CD4-positive, alpha-beta T cell (primary cell): ENCODE data around the gene GNG2. TPM values are rescaled to one million over a fixed set of nuclear protein-coding genes. Genes with fewer than 3 reads are reported as not detected.

Experiments
- ATAC-seq: fragments of 200-7000 bp; cut with Tn5 transposase; one replicate; pipeline ENCODE4 v1.10.0; 2022; ENCODE audit warnings: mild to moderate bottlenecking; ENCODE audit not compliant: poor library complexity
- CTCF ChIA-PET: fragments of 350-600 bp; sonication (Branson Sonifier 250); formaldehyde crosslinking; loops from one replicate; lab custom pipeline; 2021; ENCODE audit warnings: antibody characterized with exemption, inconsistent platforms; lab: Charles Lee
- POLR2A ChIA-PET: fragments of 350-600 bp; sonication (Branson Sonifier 250); formaldehyde crosslinking; loops from one replicate; lab custom pipeline; 2021; ENCODE audit warnings: antibody characterized with exemption, inconsistent platforms; lab: Charles Lee
- DNase-seq, 14 experiments: peaks; one replicate each; pipeline ENCODE4 v3.0.0-alpha.2; 2013 to 2020; ENCODE audit warnings: mixed read lengths in 2 of 14
- H3K27ac ChIP-seq, 2 donors: one replicate each; pipeline versions ENCODE4 v1.5.1 to v1.7.0; 2013; ENCODE audit warnings: low read length in 2 of 2, low read depth in 1 of 2, mild to moderate bottlenecking in 1 of 2
- H3K27me3 ChIP-seq, 2 experiments: 1 replicate in 1 of 2; 2 replicates in 1 of 2; pipeline versions ENCODE4 v1.6.1 to v1.7.0; 2013; ENCODE audit warnings: low read length in 2 of 2, control low read depth in 1 of 2, mild to moderate bottlenecking in 1 of 2, moderate library complexity in 1 of 2; ENCODE audit not compliant: insufficient read depth in 2 of 2, control insufficient read depth in 1 of 2
- H3K36me3 ChIP-seq: one replicate; pipeline ENCODE4 v1.6.1; 2013; ENCODE audit warnings: low read length, control low read depth; ENCODE audit not compliant: insufficient read depth
- H3K4me1 ChIP-seq: one replicate; pipeline ENCODE4 v1.6.1; 2013; ENCODE audit warnings: low read length, control low read depth; ENCODE audit not compliant: insufficient read depth
- H3K4me3 ChIP-seq: one replicate; pipeline ENCODE4 v1.5.1; 2013; ENCODE audit warnings: mild to moderate bottlenecking, low read length, moderate library complexity
- H3K9me3 ChIP-seq, 2 experiments: 1 replicate in 1 of 2; 2 replicates in 1 of 2; pipeline versions ENCODE4 v1.6.1 to v1.7.0; 2013; ENCODE audit warnings: low read length in 2 of 2, mild to moderate bottlenecking in 2 of 2, control low read depth in 1 of 2, moderate library complexity in 1 of 2; ENCODE audit not compliant: control insufficient read depth in 1 of 2, insufficient read depth in 1 of 2
- H3K27ac Mint-ChIP-seq: one replicate; pipeline ENCODE4 v1.8.0; 2020; ENCODE audit warnings: mixed read lengths
- H3K27me3 Mint-ChIP-seq: one replicate; pipeline ENCODE4 v1.8.0; 2021; ENCODE audit warnings: mixed read lengths
- H3K36me3 Mint-ChIP-seq: one replicate; pipeline ENCODE4 v1.8.0; 2021; ENCODE audit warnings: low read depth, mixed read lengths
- H3K4me1 Mint-ChIP-seq: one replicate; pipeline ENCODE4 v1.8.0; 2021; ENCODE audit warnings: low read depth, mixed read lengths
- H3K4me3 Mint-ChIP-seq: one replicate; pipeline ENCODE4 v1.8.0; 2020; ENCODE audit warnings: mild to moderate bottlenecking, mixed read lengths
- H3K9me3 Mint-ChIP-seq: one replicate; pipeline ENCODE4 v1.8.0; 2020; ENCODE audit warnings: mixed read lengths
- CTCF ChIP-seq: fragments of 200-600 bp; IDR thresholded peaks from one replicate; pipeline ENCODE4 v1.8.0; 2022; ENCODE audit warnings: antibody characterized with exemption, mild to moderate bottlenecking
- intact Hi-C, 2 experiments: fragments of 100-400 bp; cut with DNase I in 1 of 2; cut with micrococcal nuclease in 1 of 2; formaldehyde crosslinking; loops; one replicate each; pipeline versions ENCODE4 v1.15.1 to v1.9.0; 2023 to 2025; cut with DNase I, micrococcal nuclease
- total RNA-seq, 174 experiments: library from RNA in 2 of 174; stranded (reverse) in 2 of 174; gene quantifications; one replicate each; pipeline ENCODE4 v1.2.3 and lab custom pipeline; 2021 to 2026

Gene GNG2
- total RNA-seq, 2 experiments from 2014 or later = 138 to 139 TPM

GRCh38 chr14:52011523-52011922 lies 151.1 kb downstream of the GNG2 start:
- Histone ChIP-seq H3K27me3 (no peaks in the 10 kb centered on the region), H3K36me3 (peaks cover 52% of the 10 kb centered on the region), H3K4me3 (no peak overlapping the region), H3K27ac (no peak overlapping the region), H3K9me3 (no peaks in the 10 kb centered on the region), H3K4me1 (no peaks in the 10 kb centered on the region)
- peaks cover 53% of the 10 kb centered on the region for H3K36me3 Mint-ChIP-seq
- no peak overlapping the region for H3K27ac Mint-ChIP-seq
- ChIA-PET POLR2A (no interaction called here), CTCF (no interaction called here)
- no peak for DNase-seq
- no peak for ATAC-seq
- no peaks in the 10 kb centered on the region for H3K4me1 Mint-ChIP-seq
- H3K9me3 Mint-ChIP-seq = no peaks in the 10 kb centered on the region
- TF ChIP-seq CTCF = no peak
- intact Hi-C loops = no loop called here
- H3K27me3 Mint-ChIP-seq = peaks cover 3% of the 10 kb centered on the region
- H3K4me3 Mint-ChIP-seq = no peak overlapping the region

- intact Hi-C loops = no loop called here
- Histone ChIP-seq H3K27me3 (no peaks in the 10 kb centered on the region), H3K27ac (no peak overlapping the region), H3K4me1 (no peaks in the 10 kb centered on the region), H3K9me3 (no peaks in the 10 kb centered on the region), H3K4me3 (no peak overlapping the region), H3K36me3 (peaks cover 40% of the 10 kb centered on the region)
- H3K36me3 Mint-ChIP-seq = peaks cover 46% of the 10 kb centered on the region
- no peak for TF ChIP-seq CTCF
- H3K4me3 Mint-ChIP-seq = no peak overlapping the region
- no peak overlapping the region for H3K27ac Mint-ChIP-seq
- no peak for DNase-seq
- H3K27me3 Mint-ChIP-seq = peaks cover 6% of the 10 kb centered on the region
- H3K9me3 Mint-ChIP-seq = no peaks in the 10 kb centered on the region
- ATAC-seq = no peak
- ChIA-PET CTCF (no interaction called here), POLR2A (interaction anchor here (1.0 kb wide), 1 partner anchor 19 kb away, joined by 3 read pairs; no protein-coding TSS in a partner anchor)
- no peaks in the 10 kb centered on the region for H3K4me1 Mint-ChIP-seq
Measured at GRCh38 chr14:52012635-52013034, 152.2 kb downstream of the GNG2 start.

GRCh38 chr14:52013984-52014600 lies 153.7 kb downstream of the GNG2 start:
- H3K36me3 Mint-ChIP-seq = peaks cover 32% of the 10 kb centered on the region
- peak in 3 of 14 experiments; percentile 14 to 27 (median 19) for DNase-seq
- no peaks in the 10 kb centered on the region for H3K4me1 ChIP-seq
- H3K27me3 ChIP-seq = no peaks in the 10 kb centered on the region
- no peak overlapping the region for H3K4me3 ChIP-seq
- CTCF ChIA-PET = interaction anchor here (0.6 to 1.4 kb wide), 2 partner anchors 18 to 86 kb away, joined by 3 read pairs; no protein-coding TSS in a partner anchor
- POLR2A ChIA-PET = no interaction called here
- no peak overlapping the region for H3K4me3 Mint-ChIP-seq
- no peak overlapping the region for H3K27ac Mint-ChIP-seq
- H3K4me1 Mint-ChIP-seq = no peaks in the 10 kb centered on the region
- H3K27me3 Mint-ChIP-seq = peaks cover 6% of the 10 kb centered on the region
- TF ChIP-seq CTCF = no peak
- intact Hi-C loops = no loop called here
- H3K36me3 ChIP-seq = peaks cover 26% of the 10 kb centered on the region
- no peak overlapping the region for H3K27ac ChIP-seq
- peak; percentile 32 for ATAC-seq
- H3K9me3 ChIP-seq = no peaks in the 10 kb centered on the region
- no peaks in the 10 kb centered on the region for H3K9me3 Mint-ChIP-seq
